Measurements from ENCODE around the gene CPEB3. TPM values are rescaled to one million over a fixed set of nuclear protein-coding genes. Genes with fewer than 3 reads are reported as not detected.

Gene CPEB3
- total RNA-seq, 1 experiment from 2014 or later: 1.0 TPM

DNA sequence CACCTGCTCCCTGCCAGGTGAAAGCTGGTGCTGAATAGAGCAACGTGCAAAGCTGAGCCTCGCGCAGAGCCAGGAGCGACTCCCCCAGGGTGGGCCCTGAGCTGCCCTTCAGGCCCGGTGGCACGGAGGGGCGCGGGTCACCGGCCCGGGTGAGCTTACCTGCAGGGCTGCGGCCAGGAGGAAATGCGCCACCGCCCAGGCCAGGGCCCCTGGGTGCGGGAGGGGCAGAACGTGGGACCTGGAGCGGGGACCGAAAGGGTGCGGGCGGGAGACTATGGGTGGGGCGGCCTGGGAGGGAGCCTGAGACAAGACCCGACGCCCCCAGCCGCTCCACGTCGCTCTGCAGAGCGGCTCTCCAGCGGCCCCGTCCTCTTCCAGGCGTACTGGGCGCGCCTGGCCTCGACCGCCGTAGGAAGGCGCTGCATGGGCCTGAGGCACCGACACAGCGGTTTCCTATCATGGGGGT, 245.2 kb downstream of the CPEB3 start:
- Histone ChIP-seq H2AK5ac (ENCODE audit: insufficient read length, low read length) (no peak overlapping the region), H2BK20ac (ENCODE audit: low read depth, low read length, poor library complexity, severe bottlenecking) (no peak overlapping the region)
- DNase-seq: peak; percentile 66

More for the DNA sequence above, 245.2 kb downstream of the CPEB3 start:
- Histone ChIP-seq H3T11ph (ENCODE audit: low read length) (no peak overlapping the region), H4K91ac (ENCODE audit: insufficient read length, low read depth, low read length) (no peak overlapping the region), H2BK15ac (ENCODE audit: low read depth, low read length) (no peak overlapping the region), H2BK120ac (ENCODE audit: low read depth, low read length, poor library complexity, severe bottlenecking) (no peak overlapping the region), H3K79me2 (ENCODE audit: insufficient read depth, low read length) (no peaks in the 10 kb centered on the region), H3K23me2 (ENCODE audit: insufficient read length, low read depth, low read length, poor library complexity, severe bottlenecking) (no peaks in the 10 kb centered on the region), H3K4ac (ENCODE audit: low read depth, low read length) (no peak overlapping the region), H3K4me2 (ENCODE audit: insufficient read depth, insufficient read length, low read length) (peak overlapping the region; percentile 40), H3K23ac (ENCODE audit: insufficient read length, low read depth, low read length) (no peak overlapping the region), H3K18ac (ENCODE audit: insufficient read length, low read depth, low read length) (peak overlapping the region; percentile 75), H3K27me3 (ENCODE audit: insufficient read depth, low read length) (no peaks in the 10 kb centered on the region), H2AFZ (ENCODE audit: low read length) (no peak overlapping the region), H3K4me1 (ENCODE audit: insufficient read depth, low read length) (peaks cover 6% of the 10 kb centered on the region; the same call in 1 of the 2 replicates), H3K9me3 (ENCODE audit: control insufficient read depth, low read depth, low read length) (no peaks in the 10 kb centered on the region), H2BK12ac (ENCODE audit: insufficient read length, low read depth, low read length) (no peak overlapping the region), H4K20me1 (ENCODE audit: control insufficient read depth, insufficient read depth, insufficient read length) (no peaks in the 10 kb centered on the region), H4K8ac (replicated peaks; ENCODE audit: insufficient read length, low read depth, low read length) (no peak overlapping the region), H3K14ac (ENCODE audit: insufficient read depth, low read length) (0 out of 2 replicates have a peak overlapping the region, but pooled peaks have one; percentile 81), H3K56ac (ENCODE audit: insufficient read length, low read depth, low read length) (no peak overlapping the region), H2BK5ac (ENCODE audit: insufficient read length, low read length) (no peak overlapping the region), H3K9ac (ENCODE audit: extremely low read depth, insufficient read length, low read length) (no peak overlapping the region), H4K5ac (ENCODE audit: insufficient read length, low read depth, low read length) (no peak overlapping the region), H3K27ac (ENCODE audit: insufficient read length, low read depth, low read length) (no peak overlapping the region), H3K79me1 (ENCODE audit: insufficient read depth, low read depth, low read length, poor library complexity, severe bottlenecking) (no peaks in the 10 kb centered on the region)
- H3K36me3 Mint-ChIP-seq (ENCODE audit: insufficient read depth in 1 of 3, low read depth in 3 of 3): no peaks in the 10 kb centered on the region; a peak in 1 of 7 replicates
- peaks cover 17 to 36% of the 10 kb centered on the region in 2 experiments for H3K4me1 Mint-ChIP-seq
- H3K27me3 Mint-ChIP-seq (ENCODE audit: low read depth): no peaks in the 10 kb centered on the region
- 0 out of 5 replicates have a peak, but pooled peaks cover 0 to 3% of the 10 kb centered on the region in 2 experiments for H3K9me3 Mint-ChIP-seq
- TF ChIP-seq, protein P1, sequence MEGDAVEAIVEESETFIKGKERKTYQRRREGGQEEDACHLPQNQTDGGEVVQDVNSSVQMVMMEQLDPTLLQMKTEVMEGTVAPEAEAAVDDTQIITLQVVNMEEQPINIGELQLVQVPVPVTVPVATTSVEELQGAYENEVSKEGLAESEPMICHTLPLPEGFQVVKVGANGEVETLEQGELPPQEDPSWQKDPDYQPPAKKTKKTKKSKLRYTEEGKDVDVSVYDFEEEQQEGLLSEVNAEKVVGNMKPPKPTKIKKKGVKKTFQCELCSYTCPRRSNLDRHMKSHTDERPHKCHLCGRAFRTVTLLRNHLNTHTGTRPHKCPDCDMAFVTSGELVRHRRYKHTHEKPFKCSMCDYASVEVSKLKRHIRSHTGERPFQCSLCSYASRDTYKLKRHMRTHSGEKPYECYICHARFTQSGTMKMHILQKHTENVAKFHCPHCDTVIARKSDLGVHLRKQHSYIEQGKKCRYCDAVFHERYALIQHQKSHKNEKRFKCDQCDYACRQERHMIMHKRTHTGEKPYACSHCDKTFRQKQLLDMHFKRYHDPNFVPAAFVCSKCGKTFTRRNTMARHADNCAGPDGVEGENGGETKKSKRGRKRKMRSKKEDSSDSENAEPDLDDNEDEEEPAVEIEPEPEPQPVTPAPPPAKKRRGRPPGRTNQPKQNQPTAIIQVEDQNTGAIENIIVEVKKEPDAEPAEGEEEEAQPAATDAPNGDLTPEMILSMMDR (conservative IDR thresholded peaks at IDR 0.05): no peak
- H3K27ac Mint-ChIP-seq: no peak overlapping the region
- H3K4me3 Mint-ChIP-seq: peak overlapping the region in 1 of 2 experiments; percentile 7; a peak in 1 of 5 replicates
- no CpG with 5 or more reads among the region's 37 CpGs for WGBS (ENCODE audit: extremely low coverage, insufficient read length, low lambda C conversion rate)
